ENCODE results near the gene KLHL9.

DNA sequence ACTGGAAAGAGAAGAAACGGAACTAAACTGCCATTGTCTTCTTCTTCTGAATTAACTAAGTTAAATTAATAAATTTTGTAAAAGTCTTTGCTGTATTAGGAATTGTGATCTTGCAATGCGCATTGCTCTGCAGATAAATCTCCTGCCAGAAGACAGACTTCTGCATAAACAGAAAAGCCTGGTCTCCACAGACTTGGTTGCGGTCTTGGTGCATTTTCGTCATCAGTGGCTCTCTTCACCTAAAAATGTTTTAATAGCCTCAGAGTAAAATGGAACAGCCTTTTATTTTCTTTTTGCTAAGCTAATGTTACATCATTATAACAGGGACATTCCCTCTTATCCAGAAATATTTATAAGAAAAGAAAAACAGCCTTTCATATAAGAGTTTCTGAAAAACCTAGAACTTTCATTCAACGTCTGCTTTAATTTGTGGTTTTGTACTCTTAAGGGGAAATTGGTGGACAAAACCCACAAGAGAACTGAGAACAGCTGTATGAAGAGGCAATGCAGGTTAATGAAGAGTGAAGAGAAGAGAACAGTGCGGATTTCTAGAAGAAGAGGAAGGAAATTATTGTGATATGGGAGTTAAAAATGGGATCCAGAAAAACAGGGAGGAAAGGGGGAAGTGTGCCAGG is 40.2 kb downstream of the KLHL9 start:
- TF ChIP-seq POLR2AphosphoS5 (IDR thresholded peaks at IDR 0.05; ENCODE audit: low read depth), result no peak; the same call in 1 of the 2 replicates
- TF ChIP-seq, protein P1, sequence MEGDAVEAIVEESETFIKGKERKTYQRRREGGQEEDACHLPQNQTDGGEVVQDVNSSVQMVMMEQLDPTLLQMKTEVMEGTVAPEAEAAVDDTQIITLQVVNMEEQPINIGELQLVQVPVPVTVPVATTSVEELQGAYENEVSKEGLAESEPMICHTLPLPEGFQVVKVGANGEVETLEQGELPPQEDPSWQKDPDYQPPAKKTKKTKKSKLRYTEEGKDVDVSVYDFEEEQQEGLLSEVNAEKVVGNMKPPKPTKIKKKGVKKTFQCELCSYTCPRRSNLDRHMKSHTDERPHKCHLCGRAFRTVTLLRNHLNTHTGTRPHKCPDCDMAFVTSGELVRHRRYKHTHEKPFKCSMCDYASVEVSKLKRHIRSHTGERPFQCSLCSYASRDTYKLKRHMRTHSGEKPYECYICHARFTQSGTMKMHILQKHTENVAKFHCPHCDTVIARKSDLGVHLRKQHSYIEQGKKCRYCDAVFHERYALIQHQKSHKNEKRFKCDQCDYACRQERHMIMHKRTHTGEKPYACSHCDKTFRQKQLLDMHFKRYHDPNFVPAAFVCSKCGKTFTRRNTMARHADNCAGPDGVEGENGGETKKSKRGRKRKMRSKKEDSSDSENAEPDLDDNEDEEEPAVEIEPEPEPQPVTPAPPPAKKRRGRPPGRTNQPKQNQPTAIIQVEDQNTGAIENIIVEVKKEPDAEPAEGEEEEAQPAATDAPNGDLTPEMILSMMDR (IDR thresholded peaks at IDR 0.05; ENCODE audit: insufficient read depth, low read length), result no peak
- no peak for TF ChIP-seq GABPA (IDR thresholded peaks at IDR 0.05; ENCODE audit: low read depth)

Measured in HL-60 (cell line).